Peyer's patch (tissue), 4 donors: ENCODE data around the gene CATSPERZ. TPM values are rescaled to one million over a fixed set of nuclear protein-coding genes. Genes with fewer than 3 reads are reported as not detected.

Source experiments
- DNase-seq, 3 donors: peaks; one replicate each; pipeline ENCODE4 v3.0.0-alpha.2; 2017 to 2019
- H3K27ac ChIP-seq, 4 donors: fragments of 200-600 bp; sonication (generic); one replicate each; pipeline ENCODE4 v1.5.1; 2016 to 2019
- H3K27me3 ChIP-seq, 2 donors: fragments of 200-600 bp; sonication (generic); one replicate each; pipeline ENCODE4 v1.5.1; 2019
- H3K36me3 ChIP-seq, 3 donors: fragments of 200-600 bp; sonication (generic); one replicate each; pipeline ENCODE4 v1.5.1; 2016 to 2019
- H3K4me1 ChIP-seq, 4 donors: fragments of 200-600 bp; sonication (generic); one replicate each; pipeline ENCODE4 v1.5.1; 2016 to 2019
- H3K4me3 ChIP-seq, 4 donors: fragments of 200-600 bp; sonication (generic); 1 replicate in 3 of 4; 2 replicates in 1 of 4; pipeline ENCODE4 v1.5.1; 2016 to 2019; ENCODE audit warnings: mild to moderate bottlenecking in 1 of 4
- H3K9me3 ChIP-seq, 4 donors: fragments of 200-600 bp; sonication (generic); one replicate each; pipeline ENCODE4 v1.5.1; 2016 to 2019; ENCODE audit warnings: mild to moderate bottlenecking in 1 of 4
- CTCF ChIP-seq, 6 experiments: fragments of 450-650 bp in 4 of 6; fragments of 200-600 bp in 2 of 6; sonication (generic) in 1 of 6; IDR thresholded peaks; one replicate each; pipeline ENCODE4 v1.5.1; 2017 to 2019; ENCODE audit warnings: antibody characterized with exemption in 6 of 6, mild to moderate bottlenecking in 3 of 6, moderate library complexity in 1 of 6
- POLR2A ChIP-seq, 2 donors: fragments of 450-650 bp; IDR thresholded peaks; one replicate each; pipeline ENCODE4 v1.5.1; 2017; ENCODE audit warnings: antibody characterized with exemption in 2 of 2, mild to moderate bottlenecking in 2 of 2, moderate library complexity in 2 of 2
- small RNA-seq, 2 donors: library from RNA; depleted of rRNA; stranded (forward); fragments of <200 nt; gene quantifications; one replicate each; pipeline ENCODE3, GENCODE V24; 2016
- total RNA-seq, 4 donors: library from RNA; depleted of rRNA; stranded (reverse); fragments of >200 nt; gene quantifications; one replicate each; pipeline ENCODE4 v1.1.0, GENCODE V29; 2016

Gene CATSPERZ
- total RNA-seq, 4 donors from 2014 or later = 9.9 TPM; not detected in 3

DNA sequence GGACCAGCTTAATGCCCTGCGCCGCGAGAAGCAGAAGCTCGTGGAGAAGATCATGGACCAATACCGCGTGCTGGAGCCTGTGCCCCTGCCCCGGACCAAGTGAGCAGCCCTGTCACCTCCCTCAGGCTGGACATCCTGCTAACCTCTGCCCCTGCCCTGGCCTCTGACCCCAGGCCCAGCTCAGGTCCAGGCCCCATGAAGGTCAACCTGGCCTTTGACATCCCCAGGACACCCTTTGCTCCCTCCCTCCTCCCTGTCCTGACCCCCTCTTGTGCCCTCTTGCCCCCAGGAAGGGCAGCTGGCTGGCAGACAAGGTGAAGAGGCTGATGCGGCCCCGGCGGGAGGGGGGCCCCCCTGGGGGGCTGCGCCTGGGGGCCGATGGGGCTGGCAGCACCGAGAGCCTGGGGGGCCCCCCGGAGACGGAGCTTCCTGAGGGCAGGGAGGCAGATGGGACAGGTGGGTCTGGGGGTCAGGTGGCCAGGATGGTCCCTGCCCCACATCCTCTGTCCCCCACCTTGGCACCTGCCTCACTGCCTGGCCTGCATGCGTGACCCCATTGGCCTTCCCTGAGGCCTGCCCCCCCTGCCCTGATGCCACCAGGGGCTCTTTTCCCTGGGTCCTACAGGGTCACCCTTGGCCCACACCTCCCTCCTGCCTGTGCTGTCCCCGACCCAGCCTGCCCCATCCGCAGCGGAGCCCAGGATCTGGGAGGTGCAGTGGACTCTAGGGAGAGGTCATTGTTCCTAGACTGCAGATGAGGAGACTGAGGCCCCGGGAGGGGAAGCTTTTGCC, 53.8 kb downstream of the CATSPERZ start:
- Histone ChIP-seq H3K4me1 (peaks cover 8 to 31% (median 11%) of the 10 kb centered on the region in 4 donors), H3K27ac (no peak overlapping the region), H3K36me3 (no peaks in the 10 kb centered on the region), H3K9me3 (no peaks in the 10 kb centered on the region), H3K4me3 (no peak overlapping the region), H3K27me3 (no peaks in the 10 kb centered on the region)
- DNase-seq = no peak
- TF ChIP-seq CTCF (IDR thresholded peaks at IDR 0.05) = no peak
- TF ChIP-seq POLR2A (IDR thresholded peaks at IDR 0.05) = no peak

Small RNAs within 50 kb of the gene (small RNA-seq; reads per million reads assigned to genes)
- gene MIR7155 (0.45 to 0.47 reads per million in 2 donors), gene RF00019 (0 reads per million in 2 donors)

Other genes starting within 250 kb of the CATSPERZ start
- gene MACROD1, start 134.2 kb upstream of the CATSPERZ start, total RNA-seq = 10 to 100 TPM; 17.1 to 30.0 (median 29.3) TPM
- gene STIP1, start 114.2 kb upstream of the CATSPERZ start, total RNA-seq = 100 to 1,000 TPM in 1 of 4 donors, 10 to 100 TPM in 3; 50.3 to 106 (median 67.0) TPM
- gene FERMT3, start 93.6 kb upstream of the CATSPERZ start, total RNA-seq = 10 to 100 TPM; 15.1 to 94.1 (median 23.2) TPM
- 10 to 100 TPM; 82.5 to 90.2 (median 87.4) TPM for gene TRPT1, start 74.2 kb upstream of the CATSPERZ start, total RNA-seq
- 100 to 1,000 TPM; 145 to 190 (median 156) TPM for gene NUDT22, start 74.1 kb upstream of the CATSPERZ start, total RNA-seq
- 10 to 100 TPM; 42.9 to 95.0 (median 80.3) TPM for gene DNAJC4, start 69.8 kb upstream of the CATSPERZ start, total RNA-seq
- gene VEGFB, start 65.8 kb upstream of the CATSPERZ start, total RNA-seq = 10 to 100 TPM; 21.7 to 66.8 (median 42.5) TPM
- 100 to 1,000 TPM in 1 of 4 donors, 10 to 100 TPM in 3; 46.2 to 101 (median 94.0) TPM for gene FKBP2, start 59.3 kb upstream of the CATSPERZ start, total RNA-seq
- gene PPP1R14B, start 53.4 kb upstream of the CATSPERZ start, total RNA-seq = 100 to 1,000 TPM in 1 of 4 donors, 10 to 100 TPM in 3; 78.7 to 101 (median 99.0) TPM
- gene PLCB3, start 48.8 kb upstream of the CATSPERZ start, total RNA-seq = 100 to 1,000 TPM; 196 to 453 (median 359) TPM
- gene BAD, start 15.7 kb upstream of the CATSPERZ start, total RNA-seq = 10 to 100 TPM; 57.4 to 91.8 (median 63.7) TPM
- 10 to 100 TPM in 3 of 4 donors, 1 to 10 TPM in 1; 5.8 to 49.7 (median 26.3) TPM for gene GPR137, start 14.5 kb upstream of the CATSPERZ start, total RNA-seq
- gene KCNK4, start 9.1 kb upstream of the CATSPERZ start, total RNA-seq = not detected
- 100 to 1,000 TPM; 151 to 460 (median 341) TPM for gene ESRRA, start 5.2 kb downstream of the CATSPERZ start, total RNA-seq
- 100 to 1,000 TPM in 1 of 4 donors, 10 to 100 TPM in 3; 55.3 to 163 (median 63.1) TPM for gene TRMT112, start 17.2 kb downstream of the CATSPERZ start, total RNA-seq
- 100 to 1,000 TPM; 202 to 345 (median 268) TPM for gene PRDX5, start 17.8 kb downstream of the CATSPERZ start, total RNA-seq
- gene CCDC88B, start 39.8 kb downstream of the CATSPERZ start, total RNA-seq = 10 to 100 TPM; 31.7 to 99.0 (median 43.9) TPM
- gene RPS6KA4, start 58.8 kb downstream of the CATSPERZ start, total RNA-seq = 10 to 100 TPM; 27.8 to 95.7 (median 40.1) TPM